GM18519 (cell line): ENCODE data around the gene TRIM46.
A peak's percentile ranks its signal among the peaks of the same experiment; 100 is the strongest.
"Not testable (repeated sequence)": the region's sequence is repeated elsewhere in the genome, so short reads cannot be mapped to it uniquely, and the experiment has no call there.

Experiments
- ATAC-seq: cut with Tn5 transposase; IDR thresholded peaks from one replicate; pipeline ENCODE4 v1.9.1; 2021; ENCODE audit warnings: mild to moderate bottlenecking, moderate library complexity; ENCODE audit not compliant: unreplicated experiment, low FRiP score

TRIM46 gene

DNA sequence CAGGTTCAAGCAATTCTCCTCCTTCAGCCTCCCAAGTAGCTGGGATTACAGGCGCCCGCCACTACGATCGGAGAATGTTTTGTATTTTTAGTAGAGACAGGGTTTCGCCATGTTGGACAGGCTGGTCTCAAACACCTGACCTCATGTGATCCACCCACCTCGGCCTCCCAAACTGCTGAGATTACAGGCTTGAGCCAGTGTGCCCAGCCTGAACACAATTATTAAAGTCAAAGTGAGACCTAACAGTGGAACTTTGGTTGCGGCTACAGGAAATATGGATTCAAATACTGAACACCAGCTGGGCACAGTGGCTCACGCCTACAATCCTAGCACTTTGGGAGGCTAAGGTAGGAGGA, 51.7 kb downstream of the TRIM46 start:
- not testable (repeated sequence) for ATAC-seq

DNA sequence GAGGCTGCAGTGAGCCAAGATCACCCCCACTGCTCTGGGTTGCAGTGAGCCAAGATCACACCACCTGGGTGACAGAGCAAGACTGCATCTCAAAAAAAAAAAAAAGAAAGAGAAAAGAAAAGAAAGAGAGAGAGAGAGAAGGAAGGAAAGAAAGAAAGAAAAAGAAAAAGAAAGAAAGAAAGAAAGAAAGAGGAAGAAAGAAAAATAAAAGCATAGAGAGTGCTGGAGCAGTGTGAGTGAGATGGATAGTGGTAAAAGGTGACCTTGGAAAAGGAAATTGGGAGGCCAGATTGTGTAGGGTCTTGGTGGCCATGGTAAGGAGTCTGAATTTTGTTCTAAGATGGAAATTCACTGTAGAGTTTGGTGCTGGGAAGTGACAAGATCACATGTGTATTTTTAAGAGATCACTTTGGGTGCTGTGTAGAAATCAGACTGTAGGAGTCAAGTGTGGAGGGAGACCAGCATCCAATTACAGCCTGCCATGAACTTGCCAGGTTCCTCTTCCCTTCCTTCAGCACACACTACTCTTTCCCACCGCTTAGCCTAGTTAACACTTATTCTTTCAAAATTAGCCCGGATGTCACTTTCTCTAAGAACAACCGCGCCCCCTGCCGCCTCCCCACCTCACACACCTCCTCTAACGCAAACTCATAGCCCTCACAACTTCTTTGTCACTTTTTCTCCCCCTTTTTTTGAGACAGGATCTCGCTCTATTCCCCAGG, 52.7 kb downstream of the TRIM46 start:
- ATAC-seq, result no peak

DNA sequence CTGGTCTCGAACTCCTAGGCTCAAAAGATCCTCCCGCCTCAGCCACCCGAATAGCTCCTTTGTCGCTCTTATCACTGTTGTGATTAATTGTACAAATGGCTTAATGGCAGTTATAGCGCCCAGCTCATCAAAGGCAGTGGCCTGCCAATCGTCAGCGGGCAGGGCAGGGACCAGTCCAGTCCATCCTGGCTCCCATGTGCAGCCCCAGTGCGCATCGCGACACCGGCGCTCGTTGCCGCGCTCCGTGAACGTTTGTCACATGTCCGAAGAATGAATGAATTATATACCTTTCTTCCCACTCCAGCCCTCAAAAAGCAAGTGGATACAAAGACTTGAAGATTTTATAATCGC, 53.2 kb downstream of the TRIM46 start:
- no peak for ATAC-seq

DNA sequence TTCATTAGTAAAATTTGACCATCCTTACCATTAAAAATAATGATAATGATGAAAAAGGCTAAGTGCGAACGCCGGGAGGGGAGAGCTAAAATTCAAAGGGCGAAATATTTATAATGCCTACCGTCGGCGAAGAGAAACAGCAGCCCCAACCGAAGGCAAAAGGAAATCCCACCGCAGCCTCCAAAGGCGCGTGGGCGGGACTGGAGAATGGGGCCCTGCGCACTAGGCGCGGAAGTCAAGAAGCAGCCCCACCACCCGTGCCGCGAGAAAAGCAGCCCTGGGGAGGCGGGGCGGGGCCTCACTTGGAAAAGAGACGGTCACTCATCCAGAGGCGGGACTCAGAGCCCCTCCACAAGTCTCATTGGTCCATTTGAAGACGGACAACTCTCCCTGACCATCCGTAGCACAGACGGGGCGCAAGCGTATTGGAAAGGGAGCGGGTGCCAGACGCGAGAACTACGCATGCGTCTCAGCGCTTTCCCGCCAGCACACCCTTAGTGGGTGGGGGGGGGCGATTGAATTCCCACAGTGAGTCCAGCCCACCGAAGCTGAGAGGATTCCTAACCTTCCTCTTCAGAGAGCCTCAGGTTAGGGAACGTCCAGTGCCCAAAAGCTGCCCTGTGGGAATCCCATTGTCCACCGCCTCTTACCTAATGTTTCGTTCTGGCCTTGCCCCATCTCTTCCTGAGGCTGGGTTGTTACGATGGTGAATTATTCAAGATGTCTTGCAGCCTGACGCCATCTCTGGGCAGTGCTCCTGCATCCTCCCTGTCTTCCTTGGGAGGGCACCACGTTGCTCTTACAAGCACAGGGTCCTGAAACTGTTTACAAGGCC, 53.8 kb downstream of the TRIM46 start:
- peak; percentile 75 for ATAC-seq

DNA sequence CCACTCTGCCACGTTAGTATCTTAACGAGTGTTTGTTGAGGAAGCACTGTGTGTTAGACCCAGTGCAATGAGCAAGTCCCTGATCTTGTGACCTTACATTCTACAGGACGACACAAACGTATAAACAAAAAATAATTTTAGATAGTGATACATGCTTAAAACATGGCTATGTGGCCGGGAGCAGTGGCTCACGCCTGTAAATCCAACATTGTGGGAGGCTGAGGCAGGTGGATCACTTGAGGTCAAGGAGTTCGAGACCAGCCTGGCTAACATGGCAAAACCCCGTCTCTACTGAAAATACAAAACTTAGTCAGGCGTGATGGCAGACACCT, 54.4 kb downstream of the TRIM46 start:
- ATAC-seq, result no peak

DNA sequence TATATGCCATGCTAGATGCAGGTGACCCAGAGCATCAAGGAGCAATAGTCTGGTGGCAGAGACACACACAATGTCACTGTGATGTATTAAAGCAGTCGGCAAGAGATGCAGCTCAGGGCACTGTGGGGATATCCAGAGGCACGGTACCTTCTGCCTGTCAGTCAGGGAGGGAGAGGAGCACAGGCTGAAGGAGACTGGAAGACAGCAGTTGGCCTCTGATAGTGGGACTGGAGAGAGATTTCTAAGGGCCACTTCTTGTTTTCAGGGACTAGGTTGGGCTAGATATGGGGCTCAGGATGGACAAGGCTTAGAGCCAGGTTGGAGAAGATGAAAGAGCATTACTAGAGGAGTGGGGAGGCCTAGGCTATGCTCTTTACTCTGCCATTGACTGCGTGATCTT, 57.7 kb downstream of the TRIM46 start:
- not testable (repeated sequence) for ATAC-seq

DNA sequence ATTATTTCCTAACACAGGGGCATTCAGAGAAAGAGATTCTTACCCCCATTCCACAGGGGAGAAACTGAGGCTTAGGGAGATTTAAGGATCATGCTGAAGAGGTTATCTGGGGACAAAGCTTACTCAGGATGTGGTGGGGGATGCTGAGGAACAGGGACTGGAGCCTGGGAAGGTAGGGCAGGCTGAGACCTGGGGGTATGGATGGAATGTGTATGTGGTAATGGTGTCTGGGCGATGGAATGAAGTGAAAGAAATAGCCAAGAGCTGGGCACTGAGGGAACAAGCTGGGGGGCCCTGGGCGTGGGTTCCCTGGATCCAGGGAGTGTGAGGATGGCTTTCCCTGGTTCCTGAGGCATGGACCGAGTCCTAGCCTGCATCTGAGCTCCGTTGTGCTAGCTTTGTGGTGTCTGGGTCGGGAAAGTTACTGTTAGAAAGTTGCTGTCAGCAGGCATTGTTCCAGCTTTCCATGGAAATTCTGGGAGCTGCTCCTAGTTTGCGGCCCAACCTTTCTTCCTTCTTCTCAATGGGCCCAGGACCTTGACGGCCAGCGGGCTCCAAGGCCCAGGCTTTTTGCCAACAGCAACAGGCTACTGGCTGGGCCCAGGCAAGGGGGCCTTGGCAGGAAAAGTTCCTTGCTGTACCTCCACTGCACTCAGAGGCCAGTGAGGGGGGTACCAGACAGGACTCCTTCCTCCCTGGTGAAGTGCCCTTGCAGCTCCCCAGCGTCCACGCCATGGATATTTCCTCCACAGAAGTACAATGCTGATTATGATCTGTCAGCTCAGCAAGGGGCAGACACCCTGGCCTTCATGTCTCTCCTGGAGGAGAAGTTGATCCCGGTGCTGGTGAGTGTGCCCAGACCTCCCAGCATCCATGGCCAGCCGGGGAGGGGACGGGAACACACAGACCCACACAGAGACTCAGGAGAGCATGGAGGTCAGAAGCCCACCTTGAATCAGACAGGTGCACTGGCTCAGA, 58.6 kb downstream of the TRIM46 start:
- ATAC-seq, result not testable (repeated sequence)

DNA sequence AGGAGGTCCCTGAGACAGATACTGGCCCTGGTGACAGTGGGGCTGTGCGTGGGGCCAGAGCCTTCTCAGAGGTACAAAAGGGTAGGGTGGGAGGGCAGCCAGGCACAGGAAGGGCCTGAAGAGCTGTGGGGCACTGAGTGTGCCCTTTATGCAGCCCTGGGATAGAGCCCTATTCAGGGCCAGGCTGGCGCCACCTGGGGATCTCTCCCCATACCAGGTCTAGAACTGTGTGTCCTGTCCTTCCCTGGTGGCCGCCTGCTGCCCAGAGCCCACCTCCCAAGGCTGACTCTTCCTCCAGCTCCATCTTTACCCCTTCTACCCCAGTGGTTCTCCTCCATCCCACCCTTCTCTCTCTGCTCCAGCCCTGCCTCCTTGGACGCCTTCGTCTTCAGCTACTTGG, 59.9 kb downstream of the TRIM46 start:
- not testable (repeated sequence) for ATAC-seq
